Spleen (tissue), 7 donors: ENCODE results near the gene CD226.

ENCODE experiments used
- CTCF ChIP-seq, 11 experiments: fragments of 200-600 bp in 7 of 11; fragments of 450-650 bp in 4 of 11; sonication (generic) in 4 of 11; IDR thresholded peaks in 8 of 11; conservative IDR thresholded peaks in 3 of 11; 1 replicate in 7 of 11; 2 replicates in 4 of 11; pipeline versions ENCODE4 v1.4.0 to v1.8.0; 2016 to 2021; ENCODE audit warnings: antibody characterized with exemption in 11 of 11, inconsistent platforms in 4 of 11, mild to moderate bottlenecking in 1 of 11
- POLR2A ChIP-seq, 3 donors: fragments of 450-650 bp; IDR thresholded peaks; one replicate each; pipeline ENCODE4 v1.5.1; 2017; ENCODE audit warnings: antibody characterized with exemption in 3 of 3, mild to moderate bottlenecking in 1 of 3
- POLR2AphosphoS5 ChIP-seq, 3 donors: sonication (generic); formaldehyde crosslinking; IDR thresholded peaks; one replicate each; pipeline ENCODE4 v1.5.1; 2017; ENCODE audit warnings: antibody characterized with exemption in 3 of 3
- donor health status: DM: no; HTN: no; CAD: no; lungs with moderate emphysema.
- donor health status: DM: no; HTN: no; CAD: no.
- donor health status: DM: no; HTN: no; CAD: no.

- TF ChIP-seq CTCF (IDR thresholded peaks at IDR 0.05 in 8 of 11, conservative IDR thresholded peaks at IDR 0.05 in 3 of 11) (no peak), POLR2AphosphoS5 (IDR thresholded peaks at IDR 0.05) (no peak), POLR2A (IDR thresholded peaks at IDR 0.05) (no peak)
Observed at GRCh38 chr18:69845593-69846506, 101.8 kb downstream of the CD226 start.
